ENCODE results near the gene LZTS2.

DNA sequence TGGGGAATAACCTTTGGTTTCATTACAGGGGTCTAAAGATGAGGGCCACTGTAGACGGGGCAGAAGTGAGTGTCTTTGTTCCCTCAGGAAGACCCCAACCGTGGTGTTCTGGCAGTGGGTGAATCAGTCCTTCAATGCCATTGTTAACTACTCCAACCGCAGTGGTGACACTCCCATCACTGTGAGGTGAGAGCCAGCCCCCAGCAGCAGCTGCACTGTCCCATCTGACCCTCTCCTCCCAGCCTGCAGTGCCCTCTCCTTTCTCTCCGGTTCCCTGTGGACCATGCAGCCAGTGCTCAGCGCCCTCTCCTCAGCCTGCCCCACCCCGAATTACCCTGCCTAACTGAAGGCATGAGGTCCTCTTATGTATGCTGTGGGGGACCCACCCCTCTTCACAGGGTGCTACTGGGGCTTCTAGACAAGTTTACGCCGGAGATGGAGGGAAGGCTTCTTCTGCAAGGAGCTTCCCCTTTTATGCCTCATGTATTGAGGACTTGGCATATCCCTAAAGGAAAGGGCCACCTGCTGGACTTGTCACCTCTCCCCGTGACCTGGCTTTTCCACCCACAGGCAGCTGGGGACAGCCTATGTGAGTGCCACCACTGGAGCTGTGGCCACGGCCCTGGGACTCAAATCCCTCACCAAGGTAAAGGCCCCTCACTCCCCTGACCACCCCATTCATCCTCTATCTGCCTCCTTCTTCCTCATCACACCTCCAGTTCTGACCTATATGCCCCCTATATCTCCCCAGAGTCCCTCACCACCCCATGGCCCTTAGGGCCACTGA is 36.5 kb downstream of the LZTS2 start:
- TF ChIP-seq CTCF (IDR thresholded peaks at IDR 0.05; ENCODE audit: low read depth, low read length, poor library complexity, severe bottlenecking) = no peak
- no peak for TF ChIP-seq EZH2phosphoT487 (IDR thresholded peaks at IDR 0.05; ENCODE audit: borderline replicate concordance, low read length)

Measured in DOHH2 (cell line).